ENCODE measurements around the gene FGD2. TPM values are rescaled to one million over a fixed set of nuclear protein-coding genes. Genes with fewer than 3 reads are reported as not detected.
"Not testable (repeated sequence)": the region's sequence is repeated elsewhere in the genome, so short reads cannot be mapped to it uniquely, and the experiment has no call there.

The FGD2 gene
- total RNA-seq, 2 experiments from 2014 or later = 0.25 to 0.48 TPM

- no peak for DNase-seq
- intact Hi-C loops (cut with micrococcal nuclease) = no loop called here
- Mint-ChIP-seq H3K4me1 (ENCODE audit: low read depth) (peaks cover 25% of the 10 kb centered on the region), H3K36me3 (ENCODE audit: low read depth) (peaks cover 4% of the 10 kb centered on the region), H3K27ac (no peak overlapping the region), H3K27me3 (ENCODE audit: low read depth) (no peaks in the 10 kb centered on the region), H3K4me3 (no peak overlapping the region), H3K9me3 (no peaks in the 10 kb centered on the region)
- CTCF ChIA-PET = interaction anchor here (1.0 to 1.4 kb wide), 2 partner anchors 33 to 100 kb away, joined by 3 to 6 read pairs; no protein-coding TSS in a partner anchor
These were observed 20.0 kb upstream of the FGD2 start for GRCh38 chr6:36985417-36985807.

- Mint-ChIP-seq H3K4me1 (ENCODE audit: low read depth) (peaks cover 19% of the 10 kb centered on the region), H3K27ac (peak within 1 kb of the TSS; percentile 91), H3K4me3 (peak within 1 kb of the TSS; percentile 97), H3K9me3 (no peaks in the 10 kb centered on the region), H3K27me3 (ENCODE audit: low read depth) (no peaks in the 10 kb centered on the region), H3K36me3 (ENCODE audit: low read depth) (peaks cover 4% of the 10 kb centered on the region)
- DNase-seq = peak; percentile 85
- CTCF ChIA-PET = interaction anchor here (1.0 to 2.5 kb wide), 3 partner anchors 32 to 101 kb away, joined by 3 to 13 read pairs (median 6); no protein-coding TSS in a partner anchor
- intact Hi-C loops (cut with micrococcal nuclease) = loop anchor here (1.0 to 2.0 kb wide), 3 partner anchors 32 to 101 kb away; partner anchors contain the start of gene C6orf89
These were observed 19.4 kb upstream of the FGD2 start, which contains the start of gene MTCH1 for GRCh38 chr6:36985808-36986703. Gene MTCH1 (minus strand): TSS chr6:36986196. CDS start chr6:36986173, 23 bp downstream.

DNA sequence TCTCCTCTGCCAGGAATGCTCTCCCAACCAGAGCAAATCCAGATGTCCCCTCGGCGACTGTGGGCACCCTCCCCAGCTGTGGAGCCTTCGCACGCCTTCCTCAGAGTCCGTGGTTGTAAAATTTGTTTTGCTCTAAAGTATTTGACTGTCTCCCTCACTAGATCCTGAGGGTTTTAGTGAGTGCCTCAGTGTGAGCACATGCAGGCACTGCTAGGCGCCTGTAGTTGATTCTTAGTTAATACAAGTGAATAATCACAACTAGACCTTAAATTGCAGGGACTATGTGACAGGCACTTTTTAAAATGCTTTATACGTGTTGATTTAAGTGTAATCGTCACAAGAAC, 18.8 kb upstream of the FGD2 start:
- DNase-seq = no peak
- Mint-ChIP-seq H3K9me3 (no peaks in the 10 kb centered on the region), H3K4me3 (peak overlapping the region; percentile 97), H3K27me3 (ENCODE audit: low read depth) (no peaks in the 10 kb centered on the region), H3K27ac (peak overlapping the region; percentile 91), H3K36me3 (ENCODE audit: low read depth) (peaks cover 4% of the 10 kb centered on the region), H3K4me1 (ENCODE audit: low read depth) (peaks cover 17% of the 10 kb centered on the region)
- CTCF ChIA-PET = interaction anchor here (2.5 kb wide), 1 partner anchor 32 kb away, joined by 13 read pairs; no protein-coding TSS in a partner anchor
- intact Hi-C loops (cut with micrococcal nuclease) = loop anchor here (1.0 to 2.0 kb wide), 3 partner anchors 32 to 101 kb away; partner anchors contain the start of gene C6orf89

DNA sequence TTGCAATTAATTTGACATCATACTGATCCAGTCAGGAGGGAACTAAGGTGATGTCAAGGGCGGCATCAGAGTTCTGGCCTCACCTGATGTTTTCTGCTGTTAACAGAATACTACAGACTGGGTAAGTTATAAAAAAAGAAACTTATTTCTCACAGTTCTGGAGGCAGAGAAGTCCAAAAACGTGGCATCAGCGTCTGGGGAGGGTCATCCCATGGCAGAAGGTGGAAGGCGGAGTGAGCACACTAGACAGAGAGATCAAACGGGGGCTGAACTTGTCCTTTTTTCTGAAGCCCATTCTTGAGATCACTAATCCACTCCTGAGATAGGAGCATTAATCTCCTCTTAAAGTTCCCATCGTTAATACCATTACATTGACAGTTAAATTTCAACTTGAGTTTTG, 16.2 kb upstream of the FGD2 start:
- no peak overlapping the region for H3K4me3 Mint-ChIP-seq
- CTCF ChIA-PET = interaction anchor here (1.6 kb wide), 1 partner anchor 13 kb away, joined by 3 read pairs; no protein-coding TSS in a partner anchor
- no peaks in the 10 kb centered on the region for H3K36me3 Mint-ChIP-seq (ENCODE audit: low read depth)
- peaks cover 10% of the 10 kb centered on the region for H3K4me1 Mint-ChIP-seq (ENCODE audit: low read depth)
- no peaks in the 10 kb centered on the region for H3K9me3 Mint-ChIP-seq
- intact Hi-C loops (cut with micrococcal nuclease) = no loop called here
- no peak overlapping the region for H3K27ac Mint-ChIP-seq
- DNase-seq = no peak
- peaks cover 2% of the 10 kb centered on the region for H3K27me3 Mint-ChIP-seq (ENCODE audit: low read depth)

GRCh38 chr6:36990401-36990800, 15.1 kb upstream of the FGD2 start:
- intact Hi-C loops (cut with micrococcal nuclease); H3K9me3 Mint-ChIP-seq; H3K36me3 Mint-ChIP-seq (ENCODE audit: low read depth); H3K27ac Mint-ChIP-seq; H3K27me3 Mint-ChIP-seq (ENCODE audit: low read depth); H3K4me3 Mint-ChIP-seq; DNase-seq: not testable (repeated sequence)
- H3K4me1 Mint-ChIP-seq (ENCODE audit: low read depth) = peaks cover 10% of the 10 kb centered on the region
- CTCF ChIA-PET = interaction anchor here (0.6 to 2.5 kb wide), 3 partner anchors 17 to 99 kb away, joined by 3 to 10 read pairs (median 3); no protein-coding TSS in a partner anchor

GRCh38 chr6:36997811-36998722, 7.4 kb upstream of the FGD2 start:
- no peak overlapping the region for H3K27ac Mint-ChIP-seq

GRCh38 chr6:36998723-36999038, 6.8 kb upstream of the FGD2 start:
- CTCF ChIA-PET = no interaction called here
- Mint-ChIP-seq H3K4me3 (no peak overlapping the region), H3K27ac (no peak overlapping the region), H3K27me3 (ENCODE audit: low read depth) (peaks cover 2% of the 10 kb centered on the region), H3K9me3 (no peaks in the 10 kb centered on the region), H3K4me1 (ENCODE audit: low read depth) (no peaks in the 10 kb centered on the region), H3K36me3 (ENCODE audit: low read depth) (no peaks in the 10 kb centered on the region)
- no peak for DNase-seq
- intact Hi-C loops (cut with micrococcal nuclease) = no loop called here

More at GRCh38 chr6:36997811-36998722, 7.4 kb upstream of the FGD2 start:
- CTCF ChIA-PET = interaction anchor here (2.1 kb wide), 1 partner anchor 20 kb away, joined by 4 read pairs; no protein-coding TSS in a partner anchor
- Mint-ChIP-seq H3K36me3 (ENCODE audit: low read depth) (no peaks in the 10 kb centered on the region), H3K4me3 (no peak overlapping the region), H3K4me1 (ENCODE audit: low read depth) (no peaks in the 10 kb centered on the region), H3K9me3 (no peaks in the 10 kb centered on the region), H3K27me3 (ENCODE audit: low read depth) (peaks cover 2% of the 10 kb centered on the region)
- DNase-seq = no peak
- intact Hi-C loops (cut with micrococcal nuclease) = no loop called here

GRCh38 chr6:36999061-36999750, 6.2 kb upstream of the FGD2 start:
- Mint-ChIP-seq H3K36me3 (ENCODE audit: low read depth) (no peaks in the 10 kb centered on the region), H3K4me1 (ENCODE audit: low read depth) (no peaks in the 10 kb centered on the region), H3K27ac (no peak overlapping the region), H3K9me3 (no peaks in the 10 kb centered on the region), H3K4me3 (no peak overlapping the region), H3K27me3 (ENCODE audit: low read depth) (no peaks in the 10 kb centered on the region)
- DNase-seq = no peak
- CTCF ChIA-PET = no interaction called here
- intact Hi-C loops (cut with micrococcal nuclease) = no loop called here

DNA sequence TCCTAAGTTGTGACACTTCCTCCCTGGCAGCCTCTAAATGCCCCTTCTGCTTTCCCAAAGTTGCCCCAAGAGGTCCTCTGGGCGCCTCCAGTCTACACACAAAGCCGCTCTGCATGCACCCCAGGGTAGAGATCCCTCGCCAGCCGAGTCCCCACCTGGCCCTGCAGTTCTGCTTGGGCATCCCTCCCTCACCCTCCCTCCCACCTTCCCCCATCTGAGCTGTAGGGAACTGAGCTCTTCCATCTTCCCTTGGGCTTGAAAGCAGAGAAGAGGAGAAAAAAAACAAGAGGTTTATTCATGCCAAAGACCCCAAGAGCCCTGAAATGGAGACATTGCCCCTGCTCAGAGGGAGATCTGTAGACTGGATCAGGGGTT, 5.7 kb upstream of the FGD2 start:
- intact Hi-C loops (cut with micrococcal nuclease) = no loop called here
- no peak overlapping the region for H3K27ac Mint-ChIP-seq
- H3K4me1 Mint-ChIP-seq (ENCODE audit: low read depth) = no peaks in the 10 kb centered on the region
- no peaks in the 10 kb centered on the region for H3K9me3 Mint-ChIP-seq
- no peak overlapping the region for H3K4me3 Mint-ChIP-seq
- H3K36me3 Mint-ChIP-seq (ENCODE audit: low read depth) = no peaks in the 10 kb centered on the region
- H3K27me3 Mint-ChIP-seq (ENCODE audit: low read depth) = no peaks in the 10 kb centered on the region
- CTCF ChIA-PET = no interaction called here
- DNase-seq = no peak

DNA sequence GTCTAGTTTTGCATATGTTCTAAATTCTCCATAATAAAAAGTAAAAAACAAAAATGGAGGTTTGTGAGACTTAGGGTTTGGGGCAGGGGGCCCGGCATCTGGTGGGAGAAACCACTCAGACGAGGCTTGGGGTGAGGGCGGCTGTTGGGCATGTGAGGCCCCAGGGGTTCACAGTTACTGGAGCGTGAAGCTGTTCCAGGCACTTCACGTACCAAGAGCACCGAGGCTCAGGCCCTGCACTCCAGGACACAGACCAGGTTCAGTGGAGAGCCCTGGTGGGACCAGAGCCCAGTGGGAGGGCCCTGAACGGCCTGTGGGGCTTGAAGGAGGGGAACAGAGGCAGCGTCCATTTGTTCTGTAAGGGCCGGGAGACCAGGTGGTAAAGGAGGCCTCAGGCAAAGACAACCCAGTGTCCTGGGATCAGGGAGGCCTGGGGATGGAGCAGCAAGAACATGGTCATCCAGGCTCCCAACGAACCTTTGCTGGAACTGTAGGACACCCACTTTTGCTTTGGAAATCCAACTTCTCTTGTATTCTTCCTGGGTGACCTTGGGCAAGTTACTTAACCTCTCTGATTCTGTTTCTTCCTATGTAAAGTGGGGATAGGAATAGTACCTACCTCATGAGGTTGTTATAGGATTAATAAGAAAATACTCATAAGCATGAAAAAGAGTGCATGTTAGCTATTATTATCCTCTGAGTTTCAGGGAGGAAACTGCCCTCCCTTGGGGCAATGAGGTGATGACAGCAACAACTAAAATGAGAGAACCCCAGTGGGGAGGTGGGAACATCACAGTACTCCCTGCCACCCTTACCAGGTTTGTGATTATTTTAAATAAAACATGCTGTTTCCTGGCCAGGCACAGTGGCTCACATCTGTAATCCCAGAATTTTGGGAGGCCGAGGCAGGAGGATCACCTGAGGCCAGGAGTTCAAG, 1.1 kb upstream of the FGD2 start:
- Mint-ChIP-seq H3K27me3 (ENCODE audit: low read depth) (no peaks in the 10 kb centered on the region), H3K4me1 (ENCODE audit: low read depth) (peaks cover 10% of the 10 kb centered on the region), H3K4me3 (no peak overlapping the region), H3K36me3 (ENCODE audit: low read depth) (no peaks in the 10 kb centered on the region), H3K27ac (no peak overlapping the region), H3K9me3 (no peaks in the 10 kb centered on the region)
- DNase-seq = no peak
- intact Hi-C loops (cut with micrococcal nuclease) = no loop called here
- CTCF ChIA-PET = interaction anchor here (0.6 to 1.7 kb wide), 2 partner anchors 13 to 204 kb away, joined by 3 to 5 read pairs; no protein-coding TSS in a partner anchor
